ENCODE measurements around the gene PTGS1.

DNA sequence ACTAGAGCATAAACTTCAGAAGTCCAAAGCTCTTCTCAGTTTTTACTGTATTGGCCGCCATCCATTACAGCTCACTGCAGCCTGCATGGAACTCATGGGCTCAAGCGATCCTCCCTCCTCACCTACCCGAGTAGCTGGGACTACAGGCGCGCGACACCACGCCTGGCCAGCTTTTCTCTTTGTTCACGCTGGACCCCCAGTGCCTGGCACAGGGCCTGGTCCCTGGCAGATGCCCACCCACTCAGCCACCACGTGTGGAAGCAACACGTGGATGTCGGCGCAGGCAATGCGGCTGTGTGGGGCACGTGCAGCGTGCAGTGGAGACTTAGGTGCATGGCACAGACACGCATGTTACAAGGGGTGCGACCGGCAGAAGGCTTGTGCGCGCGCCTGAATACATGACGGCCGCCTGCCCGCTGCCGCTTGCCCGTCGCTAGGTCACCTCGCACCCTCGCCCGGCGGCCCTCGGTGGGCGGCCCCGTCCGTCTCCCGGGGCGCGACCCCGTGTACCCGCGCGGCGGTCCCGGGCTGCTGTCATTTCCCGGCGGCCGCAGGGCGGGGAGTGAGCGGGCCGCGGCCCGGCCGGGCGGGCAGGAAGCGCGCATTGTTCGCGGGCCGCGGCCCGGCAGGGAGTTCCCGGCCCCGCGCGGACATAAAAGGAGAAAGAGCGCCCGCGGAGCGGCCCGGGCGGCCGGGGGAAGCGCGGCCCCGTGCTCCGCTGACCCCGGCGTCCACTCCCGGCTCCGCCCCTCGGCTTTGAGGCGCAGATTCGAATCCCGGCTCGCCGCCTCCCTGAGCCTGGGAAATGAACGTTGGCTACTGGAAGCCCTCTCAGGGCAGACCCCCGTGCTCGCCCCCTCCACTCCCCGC lies 24.1 kb upstream of the PTGS1 start:
- TF ChIP-seq CTCF (IDR thresholded peaks at IDR 0.05; ENCODE audit: insufficient read depth, low read length, poor library complexity, severe bottlenecking) (no peak), EZH2phosphoT487 (conservative IDR thresholded peaks at IDR 0.05; ENCODE audit: low read length) (no peak)

Data from SU-DHL-6 (cell line).